ENCODE results near the gene PTPRG.

DNA sequence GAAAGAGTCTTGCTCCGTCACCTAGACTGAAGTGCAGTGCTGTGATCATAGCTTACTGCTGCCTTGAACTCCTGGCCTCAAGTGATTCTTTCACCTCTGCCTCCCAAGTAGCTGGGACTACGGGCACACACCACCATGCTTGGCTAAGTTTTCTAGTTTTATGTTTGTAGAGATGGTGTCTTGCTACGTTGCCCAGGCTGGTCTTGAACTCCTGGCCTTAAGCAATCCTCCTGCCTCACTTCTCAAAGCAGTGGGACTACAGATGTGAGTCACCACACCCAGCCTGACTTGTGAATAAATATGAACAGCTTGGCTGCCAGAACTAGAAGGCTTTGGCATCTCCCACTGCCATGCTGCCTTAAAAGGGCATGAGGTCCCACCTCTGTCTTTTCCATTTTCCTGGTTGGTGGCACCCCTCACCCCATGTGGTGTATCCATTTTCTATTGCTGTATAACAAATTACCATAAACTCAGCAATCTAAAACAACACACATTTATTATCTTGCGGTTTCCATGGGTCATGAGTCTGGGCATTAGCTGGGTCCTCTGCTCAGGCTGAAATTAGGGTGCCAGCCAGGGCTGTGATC lies 44.3 kb downstream of the PTPRG start:
- no peak for TF ChIP-seq MYC (IDR thresholded peaks at IDR 0.05; ENCODE audit: low read depth, low read length)
- TF ChIP-seq, protein P1, sequence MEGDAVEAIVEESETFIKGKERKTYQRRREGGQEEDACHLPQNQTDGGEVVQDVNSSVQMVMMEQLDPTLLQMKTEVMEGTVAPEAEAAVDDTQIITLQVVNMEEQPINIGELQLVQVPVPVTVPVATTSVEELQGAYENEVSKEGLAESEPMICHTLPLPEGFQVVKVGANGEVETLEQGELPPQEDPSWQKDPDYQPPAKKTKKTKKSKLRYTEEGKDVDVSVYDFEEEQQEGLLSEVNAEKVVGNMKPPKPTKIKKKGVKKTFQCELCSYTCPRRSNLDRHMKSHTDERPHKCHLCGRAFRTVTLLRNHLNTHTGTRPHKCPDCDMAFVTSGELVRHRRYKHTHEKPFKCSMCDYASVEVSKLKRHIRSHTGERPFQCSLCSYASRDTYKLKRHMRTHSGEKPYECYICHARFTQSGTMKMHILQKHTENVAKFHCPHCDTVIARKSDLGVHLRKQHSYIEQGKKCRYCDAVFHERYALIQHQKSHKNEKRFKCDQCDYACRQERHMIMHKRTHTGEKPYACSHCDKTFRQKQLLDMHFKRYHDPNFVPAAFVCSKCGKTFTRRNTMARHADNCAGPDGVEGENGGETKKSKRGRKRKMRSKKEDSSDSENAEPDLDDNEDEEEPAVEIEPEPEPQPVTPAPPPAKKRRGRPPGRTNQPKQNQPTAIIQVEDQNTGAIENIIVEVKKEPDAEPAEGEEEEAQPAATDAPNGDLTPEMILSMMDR (IDR thresholded peaks at IDR 0.05; ENCODE audit: extremely low read depth in 1 of 2, insufficient read depth in 1 of 2, low read depth in 1 of 2, low read length in 2 of 2), result no peak
